UCSD-AML1 (cell line): ENCODE results near the gene COL26A1.

Experiments used
- DNase-seq: peaks from one replicate; lab custom pipeline; 2025; ENCODE audit not compliant: unreplicated experiment; lab: John Stamatoyannopoulos, UW

The COL26A1 gene

GRCh38 chr7:101563198-101563901 is 200.7 kb downstream of the COL26A1 start:
- DNase-seq: no peak

- DNase-seq: peak; percentile 51
Measured at GRCh38 chr7:101563943-101564777, 201.5 kb downstream of the COL26A1 start.

GRCh38 chr7:101564778-101565211 is 202.1 kb downstream of the COL26A1 start:
- peak; percentile 40 for DNase-seq

- no peak for DNase-seq
Measured at GRCh38 chr7:101565601-101566209, 203.0 kb downstream of the COL26A1 start.

GRCh38 chr7:101567230-101567629 is 204.6 kb downstream of the COL26A1 start:
- no peak for DNase-seq

- DNase-seq: no peak
Measured at GRCh38 chr7:101572156-101572555, 209.5 kb downstream of the COL26A1 start.

GRCh38 chr7:101575168-101575567 is 212.5 kb downstream of the COL26A1 start:
- no peak for DNase-seq

GRCh38 chr7:101575721-101576120 is 213.0 kb downstream of the COL26A1 start:
- DNase-seq: no peak

- DNase-seq: no peak
Measured at GRCh38 chr7:101576998-101577397, 214.3 kb downstream of the COL26A1 start.

GRCh38 chr7:101578552-101578951 is 215.9 kb downstream of the COL26A1 start:
- no peak for DNase-seq

- no peak for DNase-seq
Measured at GRCh38 chr7:101580596-101580995, 217.9 kb downstream of the COL26A1 start.

- DNase-seq: no peak
Measured at GRCh38 chr7:101581891-101582290, 219.2 kb downstream of the COL26A1 start.

GRCh38 chr7:101582971-101583370 is 220.3 kb downstream of the COL26A1 start:
- no peak for DNase-seq

- DNase-seq: no peak
Measured at GRCh38 chr7:101586078-101586905, 223.6 kb downstream of the COL26A1 start.

- DNase-seq: no peak
Measured at GRCh38 chr7:101586906-101587677, 224.4 kb downstream of the COL26A1 start.

GRCh38 chr7:101588131-101588935 is 225.7 kb downstream of the COL26A1 start:
- DNase-seq: no peak

GRCh38 chr7:101589052-101589451 is 226.4 kb downstream of the COL26A1 start:
- no peak for DNase-seq

GRCh38 chr7:101589976-101590662 is 227.4 kb downstream of the COL26A1 start:
- DNase-seq: no peak
